KMS-11 (cell line): ENCODE measurements around the gene NAGLU.

Experiments used
- H2AFZ ChIP-seq: fragments of 200-600 bp; sonication (generic); 2 replicates; pipeline ENCODE4 v1.6.1; 2016; ENCODE audit warnings: antibody characterized with exemption, mixed run types, low read depth
- H3K27ac ChIP-seq: fragments of 200-600 bp; sonication (generic); 2 replicates; pipeline ENCODE4 v1.6.1; 2016; ENCODE audit warnings: mild to moderate bottlenecking, mixed run types
- H3K27me3 ChIP-seq: fragments of 200-600 bp; sonication (generic); 2 replicates; pipeline ENCODE4 v1.6.1; 2017; ENCODE audit warnings: mild to moderate bottlenecking, low read depth, mixed run types, moderate library complexity; ENCODE audit not compliant: insufficient read depth
- H3K36me3 ChIP-seq: fragments of 200-600 bp; sonication (generic); 2 replicates; pipeline ENCODE4 v1.6.1; 2017; ENCODE audit warnings: mild to moderate bottlenecking, mixed run types; ENCODE audit not compliant: insufficient read depth
- H3K4me1 ChIP-seq: fragments of 200-600 bp; sonication (generic); 2 replicates; pipeline ENCODE4 v1.6.1; 2016; ENCODE audit warnings: mild to moderate bottlenecking, low read depth, mixed run types; ENCODE audit not compliant: poor library complexity, severe bottlenecking
- H3K4me2 ChIP-seq: fragments of 200-600 bp; sonication (generic); 2 replicates; pipeline ENCODE4 v1.7.0; 2016; ENCODE audit warnings: mild to moderate bottlenecking, mixed run types
- H3K4me3 ChIP-seq: fragments of 200-600 bp; sonication (generic); IDR thresholded peaks from 2 replicates; pipeline ENCODE4 v1.6.1; 2017; ENCODE audit warnings: low read depth, low read length, mixed read lengths; ENCODE audit not compliant: insufficient read depth
- H3K79me2 ChIP-seq: fragments of 200-600 bp; sonication (generic); 2 replicates; pipeline ENCODE4 v1.6.1; 2016; ENCODE audit warnings: low read depth, mixed run types; ENCODE audit not compliant: insufficient read depth
- H3K9ac ChIP-seq: fragments of 200-600 bp; sonication (generic); 2 replicates; pipeline ENCODE4 v1.6.1; 2016; ENCODE audit warnings: mild to moderate bottlenecking, mixed run types
- H4K20me1 ChIP-seq: fragments of 200-600 bp; sonication (generic); 2 replicates; pipeline ENCODE4 v1.6.1; 2016; ENCODE audit warnings: mild to moderate bottlenecking, mixed run types; ENCODE audit not compliant: insufficient read depth
- TF ChIP-seq, protein P1 (sequence below): fragments of 200-600 bp; sonication (generic); conservative IDR thresholded peaks from 2 replicates; pipeline ENCODE4 v1.6.1; 2017; ENCODE audit warnings: low read depth, mild to moderate bottlenecking, antibody characterized with exemption, low read length, moderate library complexity, mixed read lengths

The NAGLU gene

DNA sequence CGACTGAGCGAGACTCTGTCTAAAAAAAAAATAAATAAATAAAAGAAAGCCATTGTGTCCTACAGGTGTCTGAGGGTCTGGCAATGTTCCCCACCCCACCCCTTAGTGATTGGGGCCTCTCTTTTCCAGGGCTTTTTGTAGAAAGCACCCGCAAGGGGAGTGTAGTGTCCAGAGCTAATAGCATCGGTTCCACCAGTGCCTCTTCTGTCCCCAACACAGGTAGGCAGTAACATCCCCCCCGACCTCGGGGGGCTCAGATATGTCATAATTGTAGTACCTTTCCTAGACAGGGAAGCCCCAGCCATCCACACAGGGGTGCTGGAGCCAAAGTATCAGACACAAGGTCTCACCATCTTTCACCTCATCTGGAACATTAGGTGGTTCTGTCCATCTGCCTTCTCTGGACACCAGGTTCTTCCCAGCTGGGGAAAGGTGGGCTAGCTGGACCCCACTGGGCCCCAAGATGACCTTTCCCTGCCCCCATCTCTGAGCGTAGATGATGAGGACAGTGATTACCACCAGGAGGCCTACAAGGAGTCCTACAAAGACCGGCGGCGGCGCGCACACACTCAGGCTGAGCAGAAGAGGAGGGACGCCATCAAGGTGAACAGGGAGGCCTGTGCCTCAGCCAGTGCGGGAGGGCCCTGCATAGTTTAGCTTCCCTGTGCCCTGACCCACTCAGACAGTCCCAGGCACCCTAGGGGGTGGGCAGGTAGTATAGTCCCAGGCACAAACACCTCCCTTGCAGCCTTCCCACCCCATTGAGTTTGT, 32.5 kb downstream of the NAGLU start:
- peaks cover 22% of the 10 kb centered on the region for H3K79me2 ChIP-seq
- peak overlapping the region; percentile 69; the same call in 1 of the 2 replicates for H3K4me2 ChIP-seq
- H3K9ac ChIP-seq: no peak overlapping the region

DNA sequence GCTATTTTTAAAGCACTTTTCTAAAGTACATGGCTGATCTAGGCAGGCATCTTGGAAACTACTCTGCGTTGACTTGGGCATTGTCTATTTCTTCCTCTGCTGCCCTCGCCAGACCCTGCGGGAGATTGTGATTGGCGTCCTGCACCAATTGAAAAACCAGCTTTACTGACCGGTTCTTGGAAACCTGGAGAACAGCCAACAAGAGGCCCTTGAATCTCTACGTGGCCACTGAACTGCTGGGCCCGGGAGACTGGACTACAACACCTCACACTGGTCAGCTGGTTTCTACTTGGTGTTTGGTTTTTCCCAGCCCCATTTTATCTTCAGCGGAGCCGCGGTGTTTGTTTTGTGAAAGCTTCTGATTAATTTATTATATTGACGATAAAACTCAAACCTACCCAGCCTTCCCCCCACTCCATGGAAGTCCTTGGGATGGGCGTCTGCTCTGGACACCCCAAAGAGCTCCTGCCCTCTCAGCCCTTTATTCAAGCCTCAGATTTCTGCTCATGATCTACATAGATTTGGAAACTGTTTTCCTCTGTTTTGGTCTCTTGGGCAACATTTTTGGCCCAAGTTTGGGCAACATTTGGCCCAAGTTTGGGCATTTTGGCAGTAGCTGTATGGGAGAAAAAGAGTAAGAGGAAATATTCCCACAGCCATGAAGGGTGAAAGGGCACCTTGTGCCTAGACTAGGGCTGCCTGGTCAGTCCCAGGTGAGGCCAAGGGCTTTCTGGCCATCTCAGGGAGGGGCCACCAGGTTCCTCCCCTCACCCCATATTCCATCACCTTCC, 35.6 kb downstream of the NAGLU start:
- peaks cover 31% of the 10 kb centered on the region for H3K79me2 ChIP-seq
- H3K4me2 ChIP-seq: no peak overlapping the region
- no peak overlapping the region; the same call in 1 of the 2 replicates for H3K27ac ChIP-seq
- no peak overlapping the region for H3K4me3 ChIP-seq
- H3K36me3 ChIP-seq: peaks cover 11% of the 10 kb centered on the region; the same call in 1 of the 2 replicates
- H3K27me3 ChIP-seq: no peaks in the 10 kb centered on the region
- H2AFZ ChIP-seq: no peak overlapping the region
- H4K20me1 ChIP-seq: no peaks in the 10 kb centered on the region
- H3K9ac ChIP-seq: no peak overlapping the region
- H3K4me1 ChIP-seq: peaks cover 71% of the 10 kb centered on the region
- TF ChIP-seq, protein P1, sequence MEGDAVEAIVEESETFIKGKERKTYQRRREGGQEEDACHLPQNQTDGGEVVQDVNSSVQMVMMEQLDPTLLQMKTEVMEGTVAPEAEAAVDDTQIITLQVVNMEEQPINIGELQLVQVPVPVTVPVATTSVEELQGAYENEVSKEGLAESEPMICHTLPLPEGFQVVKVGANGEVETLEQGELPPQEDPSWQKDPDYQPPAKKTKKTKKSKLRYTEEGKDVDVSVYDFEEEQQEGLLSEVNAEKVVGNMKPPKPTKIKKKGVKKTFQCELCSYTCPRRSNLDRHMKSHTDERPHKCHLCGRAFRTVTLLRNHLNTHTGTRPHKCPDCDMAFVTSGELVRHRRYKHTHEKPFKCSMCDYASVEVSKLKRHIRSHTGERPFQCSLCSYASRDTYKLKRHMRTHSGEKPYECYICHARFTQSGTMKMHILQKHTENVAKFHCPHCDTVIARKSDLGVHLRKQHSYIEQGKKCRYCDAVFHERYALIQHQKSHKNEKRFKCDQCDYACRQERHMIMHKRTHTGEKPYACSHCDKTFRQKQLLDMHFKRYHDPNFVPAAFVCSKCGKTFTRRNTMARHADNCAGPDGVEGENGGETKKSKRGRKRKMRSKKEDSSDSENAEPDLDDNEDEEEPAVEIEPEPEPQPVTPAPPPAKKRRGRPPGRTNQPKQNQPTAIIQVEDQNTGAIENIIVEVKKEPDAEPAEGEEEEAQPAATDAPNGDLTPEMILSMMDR: no peak

More for the DNA sequence above, 32.5 kb downstream of the NAGLU start:
- TF ChIP-seq, protein P1: no peak
- Histone ChIP-seq H3K4me1 (peaks cover 62% of the 10 kb centered on the region), H3K27ac (no peak overlapping the region), H2AFZ (no peak overlapping the region), H3K36me3 (peaks cover 11% of the 10 kb centered on the region; the same call in 1 of the 2 replicates), H3K27me3 (no peaks in the 10 kb centered on the region), H4K20me1 (no peaks in the 10 kb centered on the region), H3K4me3 (no peak overlapping the region)

DNA sequence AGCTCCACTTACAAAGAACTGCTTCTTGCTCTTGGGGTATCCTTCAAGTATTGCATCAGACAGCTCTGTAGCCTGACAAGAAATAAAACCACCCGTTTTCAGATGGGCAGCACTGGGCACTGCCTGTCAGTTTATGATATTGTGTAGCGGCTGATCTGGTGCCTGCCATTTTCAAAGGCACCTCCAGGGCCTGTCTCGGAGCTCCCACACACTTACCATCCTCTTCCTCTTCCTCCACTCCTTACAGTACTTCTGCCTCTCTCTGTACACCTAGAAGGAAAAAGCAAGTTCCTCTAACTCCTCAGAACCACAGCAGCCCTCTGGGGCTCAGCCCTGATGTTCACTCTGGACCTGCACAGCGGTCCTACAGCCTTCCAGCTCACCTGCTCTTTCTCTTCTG, 37.1 kb downstream of the NAGLU start:
- Histone ChIP-seq H3K4me2 (no peak overlapping the region), H2AFZ (no peak overlapping the region), H3K27me3 (no peaks in the 10 kb centered on the region), H3K9ac (no peak overlapping the region), H3K4me3 (no peak overlapping the region), H3K36me3 (peaks cover 11% of the 10 kb centered on the region; the same call in 1 of the 2 replicates), H3K79me2 (peaks cover 31% of the 10 kb centered on the region), H4K20me1 (no peaks in the 10 kb centered on the region), H3K4me1 (peaks cover 70% of the 10 kb centered on the region), H3K27ac (no peak overlapping the region)
- TF ChIP-seq, protein P1: no peak

DNA sequence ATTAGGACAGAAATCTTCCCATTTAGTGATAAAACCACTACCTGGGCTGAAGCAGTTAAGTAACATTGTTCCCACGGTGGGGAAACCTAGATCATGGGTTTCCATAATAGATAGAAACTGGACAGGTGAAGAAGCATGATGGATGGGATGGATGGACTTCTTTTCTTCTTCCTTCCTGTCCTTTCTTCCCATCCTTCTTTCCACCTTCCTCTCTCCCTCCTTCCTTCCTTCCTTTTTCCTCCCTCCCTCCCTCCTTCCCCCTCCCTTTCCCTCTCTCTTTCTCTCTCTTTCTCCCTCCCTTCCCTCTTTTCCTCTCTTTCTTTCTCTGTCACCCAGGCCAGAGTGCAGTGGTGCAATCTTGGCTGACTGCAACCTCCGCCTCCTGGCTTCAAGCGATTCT, 38.4 kb downstream of the NAGLU start:
- Histone ChIP-seq H4K20me1 (no peaks in the 10 kb centered on the region), H3K79me2 (peaks cover 25% of the 10 kb centered on the region; the same call in 1 of the 2 replicates), H3K27me3 (no peaks in the 10 kb centered on the region), H3K4me3 (no peak overlapping the region), H2AFZ (no peak overlapping the region), H3K27ac (no peak overlapping the region), H3K9ac (no peak overlapping the region), H3K36me3 (peaks cover 11% of the 10 kb centered on the region; the same call in 1 of the 2 replicates), H3K4me1 (peaks cover 65% of the 10 kb centered on the region), H3K4me2 (no peak overlapping the region)
- TF ChIP-seq, protein P1: no peak
